HG03175 (cell line): ENCODE measurements around the gene TNFAIP6.
"Not testable (repeated sequence)": the region's sequence is repeated elsewhere in the genome, so short reads cannot be mapped to it uniquely, and the experiment has no call there.

Experiments
- ATAC-seq: cut with Tn5 transposase; IDR thresholded peaks from one replicate; pipeline ENCODE4 v1.9.1; 2021; ENCODE audit warnings: mild to moderate bottlenecking, moderate library complexity; ENCODE audit not compliant: unreplicated experiment

TNFAIP6 gene

GRCh38 chr2:151410485-151410834, 53.1 kb downstream of the TNFAIP6 start:
- ATAC-seq, result peak; percentile 39

GRCh38 chr2:151417650-151418049, 60.3 kb downstream of the TNFAIP6 start:
- no peak for ATAC-seq

- ATAC-seq, result not testable (repeated sequence)
Observed at GRCh38 chr2:151421681-151422080, 64.3 kb downstream of the TNFAIP6 start.

- peak; percentile 70 for ATAC-seq
Observed at GRCh38 chr2:151422917-151423439, 65.6 kb downstream of the TNFAIP6 start.

GRCh38 chr2:151423760-151424159, 66.4 kb downstream of the TNFAIP6 start:
- no peak for ATAC-seq
